GM10248 (cell line): ENCODE results near the gene HSF2.

Experiments
- CTCF ChIA-PET: fragments of 300-600 bp; sonication (Branson Sonifier 250); formaldehyde crosslinking; extraction: SDS; loops from one replicate; lab custom pipeline; 2021; ENCODE audit warnings: antibody characterized with exemption; lab: Yijun Ruan, JAX
- POLR2A ChIA-PET: fragments of 350-650 bp; sonication (Branson Sonifier 250); formaldehyde crosslinking; extraction: SDS; loops from one replicate; lab custom pipeline; 2020; ENCODE audit warnings: antibody characterized with exemption; lab: Yijun Ruan, JAX
- DNase-seq: peaks from one replicate; pipeline ENCODE4 v3.0.0; 2012; ENCODE audit errors: extremely low spot score
- CTCF ChIP-seq: IDR thresholded peaks from 2 replicates; pipeline ENCODE4 v1.5.1; 2012; ENCODE audit warnings: mild to moderate bottlenecking, low read depth; ENCODE audit errors: extremely low read depth, missing control alignments, control extremely low read depth

Gene HSF2

GRCh38 chr6:122381494-122382265, 17.8 kb upstream of the HSF2 start:
- ChIA-PET CTCF (interaction anchor here (0.5 to 7.3 kb wide), 17 partner anchors 9 to 182 kb away, joined by 3 to 112 read pairs (median 4); partner anchors contain the start of gene HSF2), POLR2A (no interaction called here)
- TF ChIP-seq CTCF: peak; percentile 78
- peak; percentile 25 for DNase-seq

GRCh38 chr6:122385857-122386612, 13.4 kb upstream of the HSF2 start:
- ChIA-PET CTCF (interaction anchor here (1.0 to 7.3 kb wide), 4 partner anchors 11 to 144 kb away, joined by 3 to 112 read pairs (median 3); partner anchors contain the start of gene HSF2), POLR2A (no interaction called here)
- no peak for DNase-seq
- no peak for TF ChIP-seq CTCF

GRCh38 chr6:122388945-122389344, 10.5 kb upstream of the HSF2 start:
- DNase-seq: no peak
- ChIA-PET POLR2A (no interaction called here), CTCF (interaction anchor here (1.0 kb wide), 1 partner anchor 141 kb away, joined by 4 read pairs; no protein-coding TSS in a partner anchor)
- no peak for TF ChIP-seq CTCF

- ChIA-PET CTCF (interaction anchor here (1.0 to 2.7 kb wide), 3 partner anchors 8 to 141 kb away, joined by 3 to 12 read pairs (median 4); partner anchors contain the start of gene HSF2), POLR2A (no interaction called here)
- no peak for TF ChIP-seq CTCF
- no peak for DNase-seq
These were observed 9.6 kb upstream of the HSF2 start for GRCh38 chr6:122389704-122390372.

DNA sequence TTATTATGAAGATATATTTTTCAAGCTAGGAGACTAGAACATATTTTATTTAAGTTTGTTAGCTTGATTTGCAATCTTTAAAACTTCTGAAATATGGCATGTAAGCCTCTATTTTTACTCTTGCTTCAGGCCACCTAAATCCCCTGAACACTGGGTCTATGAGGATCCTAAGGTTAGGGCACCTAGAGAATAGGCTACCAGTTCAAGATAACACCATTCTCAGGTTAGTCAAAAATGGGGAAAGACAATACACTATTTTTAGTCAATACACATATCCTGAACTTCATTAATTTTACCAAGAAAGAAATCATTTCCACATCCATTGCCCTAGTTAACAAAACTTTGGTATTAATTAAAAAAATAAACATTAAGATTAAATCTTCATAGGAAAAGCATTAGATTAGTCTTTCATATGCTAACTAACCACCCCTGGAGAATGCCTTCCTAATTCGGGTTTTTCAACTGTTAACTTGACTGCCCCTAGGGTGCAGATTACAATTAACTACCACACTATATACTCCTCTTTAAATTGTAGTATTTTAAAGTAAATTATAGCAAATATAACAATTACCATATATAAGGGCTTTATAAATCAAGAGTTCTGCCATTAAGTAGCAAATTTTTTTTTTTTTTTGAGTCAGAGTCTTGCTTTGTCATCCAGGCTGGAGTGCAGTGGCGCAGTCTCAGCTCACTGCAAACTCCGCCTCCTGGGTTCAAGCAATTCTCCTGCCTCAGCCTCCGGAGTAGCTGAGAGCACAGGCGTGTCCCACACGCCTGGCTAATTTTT, 6.7 kb upstream of the HSF2 start:
- no peak for DNase-seq
- no peak for TF ChIP-seq CTCF
- ChIA-PET POLR2A (no interaction called here), CTCF (interaction anchor here (1.5 to 2.3 kb wide), 2 partner anchors 99 to 138 kb away, joined by 6 read pairs; no protein-coding TSS in a partner anchor)
